ENCODE results near the gene AUTS2. TPM values are rescaled to one million over a fixed set of nuclear protein-coding genes. Genes with fewer than 3 reads are reported as not detected.

AUTS2 gene
- total and polyA plus RNA-seq, 2 of the 8 experiments (the other 6 are each of a cell fraction or from before 2014, with no cell fraction given), result 25.9 to 101 TPM

DNA sequence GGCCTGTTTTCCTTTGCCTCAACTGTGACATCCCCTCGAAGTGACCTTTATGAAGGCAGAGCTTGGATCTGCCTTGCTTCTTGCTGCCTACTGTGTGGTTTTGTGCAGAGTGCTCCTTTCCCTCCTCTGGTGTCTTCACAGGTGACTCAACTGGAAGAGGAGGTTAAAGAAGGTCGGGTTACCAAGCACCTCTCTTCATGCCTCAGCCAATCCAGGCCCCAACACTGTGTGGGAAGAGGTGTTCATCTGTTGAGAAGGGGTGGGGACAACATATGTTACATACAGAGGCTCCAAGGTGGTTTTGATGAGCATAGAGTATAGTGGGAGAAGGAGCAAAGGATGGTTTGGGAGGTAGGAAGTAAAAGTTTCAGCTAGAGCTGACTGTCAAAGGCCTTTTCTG lies 155.7 kb downstream of the AUTS2 start:
- H4K8ac ChIP-seq (ENCODE audit: extremely low read depth, insufficient read depth, low read length), result no peak overlapping the region
- ChIA-PET CTCF (ENCODE audit: partially characterized antibody) (interaction anchor here (0.7 kb wide), 1 partner anchor 15 kb away, joined by 3 read pairs; no protein-coding TSS in a partner anchor), POLR2A (ENCODE audit: partially characterized antibody) (interaction anchor here (0.6 kb wide), 1 partner anchor 8 kb away, joined by 3 read pairs; no protein-coding TSS in a partner anchor)
- WGBS, 2 experiments (ENCODE audit: extremely low coverage in 1 of 2, insufficient coverage in 1 of 2, insufficient read length in 1 of 2, insufficient replicate concordance in 2 of 2, low coverage in 1 of 2, low lambda C conversion rate in 2 of 2, missing lambda C conversion rate in 1 of 2), result 20% methylated on average over 2 of the region's 2 CpGs; no CpG with 5 or more reads in 1 of the 2 experiments
- H2BK12ac ChIP-seq (ENCODE audit: low read depth, low read length), result no peak overlapping the region
- H2BK120ac ChIP-seq (replicated peaks; ENCODE audit: low read depth, low read length), result no peak overlapping the region
- TF ChIP-seq CTBP2 (IDR thresholded peaks at IDR 0.05; ENCODE audit: borderline replicate concordance, insufficient read depth, insufficient read length, low read length), result no peak
- no peak for TF ChIP-seq BCL11A (IDR thresholded peaks at IDR 0.05; ENCODE audit: low read depth in 2 of 2, low read length in 2 of 2)
- TF ChIP-seq SUZ12 (IDR thresholded peaks at IDR 0.05; ENCODE audit: low read length), result no peak
- TF ChIP-seq TAF1 (IDR thresholded peaks at IDR 0.05; ENCODE audit: low read depth, low read length), result no peak
- TF ChIP-seq YY1 (IDR thresholded peaks at IDR 0.05; ENCODE audit: low read depth, low read length), result no peak
- no peak for TF ChIP-seq POLR2AphosphoS5 (IDR thresholded peaks at IDR 0.05; ENCODE audit: low read depth, low read length)
- no peak for TF ChIP-seq JUND (IDR thresholded peaks at IDR 0.05; ENCODE audit: low read length)
- TF ChIP-seq CBX8 (IDR thresholded peaks at IDR 0.05; ENCODE audit: borderline replicate concordance, low read depth, low read length), result no peak
- TF ChIP-seq CBX5 (IDR thresholded peaks at IDR 0.05; ENCODE audit: low read depth, low read length), result no peak
- TF ChIP-seq KDM5A (IDR thresholded peaks at IDR 0.05; ENCODE audit: low read length), result no peak
- TF ChIP-seq CHD2 (IDR thresholded peaks at IDR 0.05; ENCODE audit: low read length), result no peak
- TF ChIP-seq SAP30 (IDR thresholded peaks at IDR 0.05; ENCODE audit: insufficient read depth, insufficient replicate concordance, low read length), result no peak
- H3K4ac ChIP-seq (replicated peaks; ENCODE audit: insufficient read length, low read depth, low read length), result peak overlapping the region; percentile 36
- H2BK15ac ChIP-seq (ENCODE audit: low read length), result no peak overlapping the region
- DNase-seq (ENCODE audit: low read depth in 1 of 2, low spot score in 2 of 2), result no peak
- H4K20me1 ChIP-seq (replicated peaks in 1 of 2; ENCODE audit: control insufficient read depth in 1 of 2, insufficient read depth in 2 of 2, low read length in 2 of 2), result no peaks in the 10 kb centered on the region
- no peak overlapping the region for H3K18ac ChIP-seq (ENCODE audit: extremely low read depth, low read length)
- no peaks in the 10 kb centered on the region for H3K9me3 ChIP-seq (ENCODE audit: insufficient read depth in 2 of 2, low read depth in 1 of 2, low read length in 1 of 2)
- H4K91ac ChIP-seq (replicated peaks; ENCODE audit: insufficient read length, low read length), result no peak overlapping the region
- no peak overlapping the region for H2BK5ac ChIP-seq (ENCODE audit: low read depth, low read length)
- no peaks in the 10 kb centered on the region for H3K79me1 ChIP-seq (ENCODE audit: low read depth, low read length)
- H2BK20ac ChIP-seq (ENCODE audit: low read length), result no peak overlapping the region
- peak overlapping the region; percentile 56; the same call in 1 of the 2 replicates for H2AK5ac ChIP-seq (ENCODE audit: low read depth, low read length)
- H3K9ac ChIP-seq (replicated peaks in 1 of 4; ENCODE audit: extremely low read depth in 1 of 4, low read depth in 3 of 4, low read length in 3 of 4), result no peak overlapping the region
- no peaks in the 10 kb centered on the region; the same call in 1 of the 2 replicates for H3K23me2 ChIP-seq (ENCODE audit: low read depth, low read length)
- H3K36me3 ChIP-seq (ENCODE audit: control insufficient read depth in 2 of 4, insufficient read depth in 4 of 4, low read length in 3 of 4), result no peaks in the 10 kb centered on the region
- peaks cover 0 to 9% (median 1%) of the 10 kb centered on the region in 4 experiments; a peak in 3 of 7 replicates for H3K4me1 ChIP-seq (replicated peaks in 1 of 4; ENCODE audit: control insufficient read depth in 3 of 4, insufficient read depth in 4 of 4, low read length in 3 of 4)
- no peak overlapping the region for H3K4me3 ChIP-seq (ENCODE audit: extremely low read depth in 1 of 4, insufficient read depth in 2 of 4, low read depth in 3 of 4, low read length in 4 of 4)
- no peaks in the 10 kb centered on the region for H3K79me2 ChIP-seq (ENCODE audit: control insufficient read depth in 1 of 2, insufficient read depth in 2 of 2, low read length in 2 of 2)
- H3K14ac ChIP-seq (ENCODE audit: insufficient read length), result no peak overlapping the region
- H4K5ac ChIP-seq (ENCODE audit: insufficient read length, low read depth, low read length), result no peak overlapping the region
- no peak overlapping the region for H3K4me2 ChIP-seq (ENCODE audit: insufficient read depth in 1 of 2, low read depth in 2 of 2, low read length in 2 of 2)
- no peak for FAIRE-seq
- H3K27ac ChIP-seq (ENCODE audit: low read depth, low read length), result no peak overlapping the region
- no peak overlapping the region for H3K23ac ChIP-seq (ENCODE audit: insufficient read length)
- H3K56ac ChIP-seq (replicated peaks; ENCODE audit: insufficient read length, low read depth, low read length), result no peak overlapping the region
- H3K27me3 ChIP-seq (replicated peaks in 1 of 4; ENCODE audit: control insufficient read depth in 3 of 4, extremely low read depth in 1 of 4, insufficient read depth in 3 of 4, low read length in 3 of 4), result no peaks in the 10 kb centered on the region
- H2AFZ ChIP-seq (ENCODE audit: low read length), result no peak overlapping the region
